ENCODE measurements around the gene SYCN.

The SYCN gene

GRCh38 chr19:39171479-39172465 is 32.3 kb downstream of the SYCN start:
- no peak for DNase-seq (ENCODE audit: low read depth in 2 of 2)

GRCh38 chr19:39170386-39171231 is 33.5 kb downstream of the SYCN start:
- no peak for DNase-seq (ENCODE audit: low read depth in 2 of 2)

DNA sequence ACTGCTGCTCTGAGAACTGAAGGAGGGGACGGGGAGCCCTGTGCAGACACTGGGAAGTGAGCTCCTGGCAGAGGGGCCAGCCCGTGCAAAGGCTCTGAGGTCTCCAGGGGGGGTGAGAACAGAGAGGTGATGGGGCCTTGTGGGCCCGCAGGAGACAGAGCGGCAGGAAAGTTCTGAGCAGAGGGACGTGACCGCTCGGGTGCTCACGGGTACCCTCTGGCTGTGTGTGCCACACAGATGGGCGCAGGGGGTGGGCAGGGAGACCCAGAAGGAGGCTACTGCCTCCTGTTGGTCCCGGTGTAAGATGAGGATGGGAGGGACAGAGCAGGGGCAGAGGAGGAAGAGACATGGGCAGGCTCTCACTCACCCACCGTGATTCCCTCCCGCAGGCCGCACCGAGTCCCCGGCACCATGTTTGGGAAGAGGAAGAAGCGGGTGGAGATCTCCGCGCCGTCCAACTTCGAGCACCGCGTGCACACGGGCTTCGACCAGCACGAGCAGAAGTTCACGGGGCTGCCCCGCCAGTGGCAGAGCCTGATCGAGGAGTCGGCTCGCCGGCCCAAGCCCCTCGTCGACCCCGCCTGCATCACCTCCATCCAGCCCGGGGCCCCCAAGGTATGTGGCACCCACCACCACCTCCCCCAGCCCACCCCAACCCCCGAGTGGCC is 34.8 kb downstream of the SYCN start:
- DNase-seq (ENCODE audit: low read depth in 2 of 2) = no peak

DNA sequence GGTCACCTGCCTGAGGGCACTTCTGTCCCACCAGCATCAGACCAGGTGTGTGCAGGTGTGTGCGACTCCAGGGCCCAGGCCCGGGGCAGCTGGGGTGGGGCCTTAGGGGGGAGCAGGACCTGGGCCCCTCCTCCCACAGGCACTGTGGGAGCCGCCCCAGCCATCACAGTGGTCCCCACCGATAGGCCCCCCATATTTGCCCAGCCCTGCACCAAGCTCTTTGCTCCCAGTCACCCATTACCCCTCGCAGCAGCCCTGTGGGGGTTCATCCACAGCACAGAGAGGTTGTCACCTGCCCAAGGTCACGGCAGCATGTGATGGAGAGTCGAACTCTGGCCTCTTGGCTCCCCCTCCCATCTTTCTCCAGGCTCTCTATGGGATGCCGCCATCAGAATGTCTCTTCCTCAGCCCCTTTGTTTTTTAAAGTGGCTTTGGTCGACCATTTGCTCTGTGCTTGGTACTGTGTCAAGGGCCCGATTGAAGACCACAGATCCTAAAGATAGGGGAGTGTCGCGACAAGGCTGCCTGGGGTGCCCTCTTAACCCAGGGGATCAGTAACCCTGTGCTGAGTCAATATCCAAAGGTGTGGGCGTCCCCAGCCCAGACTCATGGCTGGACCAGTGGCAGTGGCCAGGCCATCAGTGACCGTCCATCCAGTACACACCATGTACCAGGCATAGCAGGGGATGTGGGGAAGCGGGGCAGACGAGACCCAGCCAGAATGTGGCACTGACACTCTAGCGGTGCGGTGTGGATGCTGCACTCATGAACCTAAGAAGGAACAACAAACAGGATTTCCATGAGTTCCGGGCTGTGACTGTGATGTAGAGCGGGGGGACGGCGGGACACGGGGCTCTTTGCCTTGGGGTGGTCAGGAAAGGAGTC is 35.6 kb downstream of the SYCN start:
- no peak for DNase-seq (ENCODE audit: low read depth in 2 of 2)

GRCh38 chr19:39167461-39168257 is 36.4 kb downstream of the SYCN start:
- DNase-seq (ENCODE audit: low read depth in 2 of 2) = no peak

- DNase-seq (ENCODE audit: low read depth in 2 of 2) = no peak
These were observed 37.3 kb downstream of the SYCN start for GRCh38 chr19:39166571-39167391.

DNA sequence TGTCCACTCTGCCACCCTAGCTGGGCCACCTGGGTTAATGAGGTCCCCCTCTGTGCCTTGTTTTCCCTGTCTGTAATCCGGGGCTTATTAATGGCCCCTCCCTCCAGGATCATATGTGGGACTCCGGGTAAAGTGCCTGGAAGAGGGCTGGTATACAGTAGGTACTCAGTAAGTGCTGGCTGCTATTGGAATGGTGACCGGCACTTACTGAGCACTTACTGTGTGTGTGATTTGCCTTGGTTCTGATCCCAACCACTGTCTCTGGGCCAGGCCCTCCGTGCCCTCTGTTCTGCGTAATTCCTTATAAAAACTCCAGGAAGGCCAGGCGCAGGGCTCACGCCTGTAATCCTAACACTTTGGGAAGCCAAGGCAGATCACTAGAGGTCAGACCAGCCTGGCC is 38.2 kb downstream of the SYCN start:
- no peak for DNase-seq (ENCODE audit: low read depth in 2 of 2)

DNA sequence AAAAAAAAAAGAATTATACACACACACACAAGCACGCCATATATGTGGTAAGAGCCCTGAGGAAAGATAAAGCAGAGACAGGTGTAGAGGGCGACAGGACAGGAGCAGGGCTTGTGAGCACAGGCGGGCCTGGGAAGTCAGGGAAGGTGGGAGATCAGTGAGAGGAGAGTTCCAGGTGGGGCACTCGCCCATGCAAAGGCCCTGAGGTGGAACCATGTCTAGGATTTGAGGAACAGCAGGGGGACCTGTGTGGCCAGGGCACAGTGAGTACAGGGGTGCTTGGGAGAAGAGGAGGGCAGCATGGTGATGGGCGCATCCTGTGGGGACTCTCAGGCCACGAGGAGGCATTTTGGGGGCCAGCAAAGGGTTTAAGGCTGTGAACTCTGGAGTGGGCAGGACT is 39.8 kb downstream of the SYCN start:
- no peak for DNase-seq (ENCODE audit: low read depth in 2 of 2)

DNA sequence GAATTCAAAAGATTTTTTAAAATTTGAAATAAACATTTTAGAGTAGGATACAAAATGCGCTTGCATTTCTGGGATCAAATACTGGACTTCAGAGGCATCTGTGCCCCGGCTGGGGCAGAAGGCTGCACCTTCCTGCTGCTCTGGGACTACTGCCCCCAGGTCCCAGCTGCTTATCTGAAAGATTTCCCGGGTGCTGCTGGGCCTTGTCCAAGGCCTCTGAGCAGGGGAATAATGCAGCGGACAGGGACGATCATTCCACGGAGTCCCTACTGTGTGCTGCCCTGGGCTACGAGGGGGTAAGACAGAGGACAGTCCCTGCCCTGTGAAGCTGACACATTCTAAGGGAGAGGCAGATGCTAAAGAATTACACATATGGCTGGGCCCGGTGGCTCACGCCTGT is 40.4 kb downstream of the SYCN start:
- no peak for DNase-seq (ENCODE audit: low read depth in 2 of 2)

- DNase-seq (ENCODE audit: low read depth in 2 of 2) = no peak
These were observed 41.5 kb downstream of the SYCN start for GRCh38 chr19:39162441-39163043.

GRCh38 chr19:39160889-39161672 is 43.0 kb downstream of the SYCN start:
- DNase-seq (ENCODE audit: low read depth in 2 of 2) = no peak

DNA sequence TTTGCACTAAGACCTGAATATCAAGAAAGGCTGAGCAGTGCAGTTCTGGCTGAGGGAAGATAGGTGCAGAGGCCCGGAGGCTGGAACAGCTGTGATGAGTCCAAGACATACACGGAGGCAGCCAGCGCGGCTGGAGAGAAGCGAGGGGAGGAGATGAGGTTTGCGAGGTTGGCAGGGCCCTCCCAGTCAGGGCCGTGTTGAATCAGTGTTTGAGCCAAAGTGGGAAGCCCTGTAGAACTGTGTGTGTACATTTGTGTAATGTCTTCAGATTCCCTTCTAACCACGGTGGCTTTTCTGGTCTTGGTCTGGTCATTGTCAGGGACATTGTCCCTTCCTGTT is 43.6 kb downstream of the SYCN start:
- no peak for DNase-seq (ENCODE audit: low read depth in 2 of 2)

DNA sequence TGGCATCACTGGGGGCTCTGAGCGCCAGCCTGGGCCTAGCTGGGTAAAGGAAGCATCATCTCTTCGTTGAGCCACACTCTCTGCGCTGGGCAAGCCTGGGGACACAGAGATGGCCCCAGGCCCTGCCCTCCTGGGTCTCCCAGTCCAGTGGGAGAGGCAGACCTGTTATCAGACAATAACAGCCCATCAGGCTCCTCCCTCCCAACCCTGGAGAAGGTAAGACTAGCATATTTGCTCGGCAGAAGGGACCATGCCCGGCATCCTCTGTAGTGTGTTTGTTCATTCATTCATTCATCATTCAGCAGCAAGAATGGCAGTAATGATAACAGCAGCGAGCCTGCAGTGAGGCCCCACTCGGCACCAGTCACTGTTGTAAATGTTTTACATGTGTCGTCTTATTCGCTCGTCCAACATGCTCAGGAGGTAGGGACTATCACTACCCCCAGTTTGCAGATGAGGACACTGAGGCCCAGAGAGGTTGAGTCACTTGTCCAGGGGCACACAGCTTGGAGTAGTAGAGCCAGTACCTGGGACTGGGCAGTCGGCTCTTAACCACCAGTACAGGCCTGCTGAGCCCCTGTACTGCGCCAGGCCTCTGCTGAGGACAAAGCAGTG is 45.3 kb downstream of the SYCN start:
- no peak for DNase-seq (ENCODE audit: low read depth in 2 of 2)

- DNase-seq (ENCODE audit: low read depth in 2 of 2) = no peak
These were observed 46.1 kb downstream of the SYCN start for GRCh38 chr19:39157997-39158389.

GRCh38 chr19:39157275-39157996 is 46.6 kb downstream of the SYCN start:
- no peak for DNase-seq (ENCODE audit: low read depth in 2 of 2)

DNA sequence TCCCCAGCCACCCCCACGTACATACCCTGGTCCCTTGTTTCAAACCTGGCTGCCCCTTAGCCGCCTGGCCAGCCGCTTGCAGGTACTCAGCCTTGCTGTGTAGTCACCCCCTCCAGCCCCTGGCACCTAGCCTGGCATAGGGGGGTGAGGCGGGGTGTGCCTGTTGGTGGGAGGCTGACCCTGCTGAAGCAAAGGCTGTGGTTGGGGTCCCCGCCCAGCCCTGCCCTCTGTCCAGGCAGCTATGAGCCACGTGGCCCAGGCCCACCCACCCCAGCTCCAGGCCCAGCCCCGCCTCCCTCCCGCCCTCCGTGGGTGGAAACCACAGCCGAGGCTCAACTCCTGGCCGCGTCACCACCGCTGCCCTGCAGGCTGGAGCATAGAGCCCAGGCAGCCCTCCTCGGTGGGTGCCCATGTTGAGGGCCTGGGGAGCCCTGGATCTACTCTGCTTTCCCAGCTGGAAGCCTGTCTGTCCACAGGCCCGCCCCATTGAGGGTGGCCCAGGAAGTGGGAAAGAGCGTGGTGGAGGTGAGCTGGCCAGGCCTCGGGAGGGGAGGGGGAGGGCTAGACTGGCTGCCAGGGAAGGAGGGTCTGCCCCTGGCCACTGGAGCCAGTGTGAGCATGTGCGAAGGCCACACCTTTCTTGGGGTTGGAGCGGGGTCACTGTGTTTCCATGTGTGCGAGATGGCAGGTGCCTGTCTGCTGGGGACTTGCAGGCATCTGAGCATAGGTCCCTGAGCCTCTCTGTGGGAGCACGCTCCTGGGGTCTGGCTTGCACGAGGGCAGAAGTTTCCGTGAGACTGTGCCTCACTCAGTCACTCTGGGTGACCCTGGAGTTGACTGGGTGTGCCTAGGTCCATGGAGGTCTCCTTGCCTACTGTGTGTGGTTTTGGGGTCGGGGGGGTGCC is 47.5 kb downstream of the SYCN start:
- DNase-seq (ENCODE audit: low read depth in 2 of 2) = no peak

All from stimulated activated CD8-positive, alpha-beta memory T cell treated with anti-CD3 and anti-CD28 coated beads, Interleukin-7, amount 100 ng/mL, for 1 hour (primary cell).